Large intestine (tissue), 3 donors: ENCODE results near the gene GATA6. TPM values are rescaled to one million over a fixed set of nuclear protein-coding genes. Genes with fewer than 3 reads are reported as not detected.

Source experiments
- DNase-seq, 2 donors: peaks; one replicate each; pipeline versions ENCODE4 v3.0.0 to v3.0.0-alpha.2; 2013
- H3K27ac ChIP-seq: one replicate; pipeline ENCODE4 v1.5.1; 2013; ENCODE audit warnings: low read length
- H3K27me3 ChIP-seq: 2 replicates; pipeline ENCODE4 v1.6.1; 2013; ENCODE audit warnings: low read length; ENCODE audit not compliant: control insufficient read depth, insufficient read depth
- H3K36me3 ChIP-seq: 2 replicates; pipeline ENCODE4 v1.6.1; 2013; ENCODE audit warnings: low read length; ENCODE audit not compliant: control insufficient read depth, insufficient read depth
- H3K4me1 ChIP-seq: one replicate; pipeline ENCODE4 v1.6.1; 2013; ENCODE audit warnings: low read length; ENCODE audit not compliant: control insufficient read depth, insufficient read depth
- H3K4me3 ChIP-seq: one replicate; pipeline ENCODE4 v1.5.1; 2013; ENCODE audit warnings: low read length
- H3K9me3 ChIP-seq: one replicate; pipeline ENCODE4 v1.6.1; 2013; ENCODE audit warnings: mild to moderate bottlenecking, low read depth, low read length, moderate library complexity; ENCODE audit not compliant: control insufficient read depth
- WGBS: methylation state at CpG from one replicate; pipeline ENCODE4 v1.1.5; 2013; ENCODE audit warnings: low lambda C conversion rate; ENCODE audit not compliant: insufficient coverage; 5-methylcytosine and 5-hydroxymethylcytosine counted together
- polyA plus RNA-seq: library from polyadenylated mRNA; unstranded; fragments of 120-200 nt; gene quantifications from one replicate; pipeline ENCODE4 v1.2.1, GENCODE V29; 2013

The GATA6 gene
- polyA plus RNA-seq, 1 donor = 85.1 TPM

DNA sequence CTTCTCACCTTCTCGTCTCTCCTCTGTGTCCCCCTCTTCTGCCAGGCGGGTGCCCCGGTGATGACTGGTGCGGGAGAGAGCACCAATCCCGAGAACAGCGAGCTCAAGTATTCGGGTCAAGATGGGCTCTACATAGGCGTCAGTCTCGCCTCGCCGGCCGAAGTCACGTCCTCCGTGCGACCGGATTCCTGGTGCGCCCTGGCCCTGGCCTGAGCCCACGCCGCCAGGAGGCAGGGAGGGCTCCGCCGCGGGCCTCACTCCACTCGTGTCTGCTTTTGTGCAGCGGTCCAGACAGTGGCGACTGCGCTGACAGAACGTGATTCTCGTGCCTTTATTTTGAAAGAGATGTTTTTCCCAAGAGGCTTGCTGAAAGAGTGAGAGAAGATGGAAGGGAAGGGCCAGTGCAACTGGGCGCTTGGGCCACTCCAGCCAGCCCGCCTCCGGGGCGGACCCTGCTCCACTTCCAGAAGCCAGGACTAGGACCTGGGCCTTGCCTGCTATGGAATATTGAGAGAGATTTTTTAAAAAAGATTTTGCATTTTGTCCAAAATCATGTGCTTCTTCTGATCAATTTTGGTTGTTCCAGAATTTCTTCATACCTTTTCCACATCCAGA, 31.3 kb downstream of the GATA6 start:
- no peak overlapping the region for H3K27ac ChIP-seq
- H3K4me1 ChIP-seq = peaks cover 25% of the 10 kb centered on the region
- peaks cover 51% of the 10 kb centered on the region for H3K36me3 ChIP-seq
- no peaks in the 10 kb centered on the region for H3K27me3 ChIP-seq
- WGBS = 90% methylated on average over 10 of the region's 32 CpGs
- H3K4me3 ChIP-seq = no peak overlapping the region
- DNase-seq = no peak
- H3K9me3 ChIP-seq = peaks cover 4% of the 10 kb centered on the region

DNA sequence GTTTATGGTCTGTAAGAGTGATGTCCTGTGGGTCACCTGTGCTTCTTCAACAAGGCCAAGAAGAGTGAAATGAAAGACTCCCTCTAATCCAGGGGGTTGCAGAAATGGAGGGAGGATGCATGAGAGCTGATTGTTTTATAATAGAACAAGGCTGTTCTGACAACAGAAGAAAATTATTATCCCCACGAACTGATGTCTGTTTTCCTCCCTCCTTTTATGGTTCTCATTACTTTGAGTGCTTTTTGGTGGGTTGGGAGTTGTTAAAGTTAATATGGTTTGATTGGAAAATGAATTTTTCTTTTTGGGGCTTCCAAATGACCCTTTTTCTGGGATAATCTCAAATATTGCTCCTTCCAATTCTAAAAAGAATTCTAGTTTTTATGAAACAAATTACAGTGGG, 33.6 kb downstream of the GATA6 start:
- H3K9me3 ChIP-seq = peaks cover 4% of the 10 kb centered on the region
- peak overlapping the region; percentile 1 for H3K27ac ChIP-seq
- no peak overlapping the region for H3K4me3 ChIP-seq
- peaks cover 40% of the 10 kb centered on the region for H3K36me3 ChIP-seq
- no peak for DNase-seq
- 50% methylated on average over 1 of the region's 1 CpG for WGBS
- peaks cover 15% of the 10 kb centered on the region for H3K4me1 ChIP-seq
- H3K27me3 ChIP-seq = no peaks in the 10 kb centered on the region

DNA sequence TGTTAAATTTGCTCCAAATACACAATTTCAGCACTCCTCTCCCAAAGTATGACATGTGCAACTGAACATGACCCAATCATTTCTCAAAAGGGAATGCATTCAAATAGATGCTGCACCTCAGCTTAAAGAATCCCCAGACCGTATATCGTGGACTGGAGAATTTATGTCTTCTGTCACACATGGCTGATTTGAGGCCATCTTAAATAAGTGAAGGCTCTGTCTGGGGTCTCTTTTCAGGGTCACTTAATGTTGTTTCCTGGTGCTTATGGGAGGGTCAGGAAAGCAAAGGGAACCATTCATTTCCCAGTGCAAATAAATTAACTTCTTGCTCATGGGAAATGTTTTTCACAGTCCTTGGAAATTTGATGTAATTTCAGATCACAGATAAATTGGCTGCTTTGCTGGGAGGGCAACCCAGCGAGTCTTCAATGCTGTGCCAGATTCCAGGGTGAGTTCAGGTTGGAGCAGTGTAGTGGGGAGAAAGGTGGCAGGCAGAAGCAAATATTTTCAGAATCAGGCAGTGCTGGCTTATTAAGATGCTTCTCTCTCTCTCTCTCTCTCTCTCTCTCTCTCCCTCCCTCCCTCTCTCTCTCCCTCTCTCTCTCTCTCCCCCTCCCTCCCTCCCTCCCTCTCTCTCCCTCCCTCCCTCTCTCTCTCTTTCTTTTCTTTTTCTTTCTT, 34.3 kb downstream of the GATA6 start:
- H3K27ac ChIP-seq = peak overlapping the region; percentile 8
- WGBS = no CpG with 5 or more reads among the region's 3 CpGs
- peaks cover 36% of the 10 kb centered on the region for H3K36me3 ChIP-seq
- H3K9me3 ChIP-seq = peaks cover 4% of the 10 kb centered on the region
- no peak for DNase-seq
- no peak overlapping the region for H3K4me3 ChIP-seq
- peaks cover 12% of the 10 kb centered on the region for H3K4me1 ChIP-seq
- no peaks in the 10 kb centered on the region for H3K27me3 ChIP-seq

DNA sequence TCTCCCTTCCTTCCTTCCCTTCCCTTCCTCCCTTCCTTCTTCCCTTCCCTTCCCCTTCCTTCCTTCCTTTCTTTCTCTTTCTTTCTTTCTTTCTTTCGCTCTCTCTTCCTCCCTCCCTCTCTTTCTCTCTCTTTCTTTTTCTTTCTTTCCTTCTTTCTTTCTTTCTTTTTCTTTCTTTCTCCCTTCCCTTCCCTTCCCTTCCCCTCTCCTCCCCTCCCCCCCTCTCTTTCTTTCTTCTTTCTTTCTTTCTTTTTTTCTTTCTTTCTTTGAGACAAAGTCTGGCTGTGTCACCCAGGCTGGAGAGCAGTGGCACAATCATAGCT, 34.8 kb downstream of the GATA6 start:
- DNase-seq = no peak
- Histone ChIP-seq H3K36me3 (peaks cover 36% of the 10 kb centered on the region), H3K27ac (peak overlapping the region; percentile 40), H3K4me3 (no peak overlapping the region), H3K27me3 (no peaks in the 10 kb centered on the region), H3K9me3 (peaks cover 4% of the 10 kb centered on the region), H3K4me1 (peaks cover 12% of the 10 kb centered on the region)
- WGBS = 100% methylated on average over 1 of the region's 1 CpG

DNA sequence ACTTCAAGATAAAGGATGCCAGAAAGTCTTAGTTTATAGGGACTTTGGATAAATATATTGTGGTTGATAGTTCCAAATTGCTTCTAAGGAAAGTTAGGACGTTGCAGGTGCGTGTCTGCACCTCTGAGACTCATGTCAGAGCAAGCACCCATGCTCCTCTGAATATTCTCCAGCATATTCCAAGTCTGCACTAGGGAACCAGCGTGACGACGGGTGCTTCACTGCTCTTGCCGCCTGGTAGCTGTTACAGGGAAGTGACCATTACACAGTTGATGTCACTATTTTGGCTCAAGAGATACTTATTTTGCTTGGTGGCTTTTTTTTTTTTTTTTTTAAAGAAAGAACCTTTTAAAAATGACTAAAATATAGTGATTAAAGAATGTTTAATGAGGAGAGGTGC, 35.6 kb downstream of the GATA6 start:
- Histone ChIP-seq H3K4me1 (peaks cover 15% of the 10 kb centered on the region), H3K27me3 (no peaks in the 10 kb centered on the region), H3K36me3 (peaks cover 36% of the 10 kb centered on the region), H3K27ac (peak overlapping the region; percentile 40), H3K4me3 (no peak overlapping the region), H3K9me3 (peaks cover 4% of the 10 kb centered on the region)
- no CpG with 5 or more reads among the region's 6 CpGs for WGBS
- no peak for DNase-seq

DNA sequence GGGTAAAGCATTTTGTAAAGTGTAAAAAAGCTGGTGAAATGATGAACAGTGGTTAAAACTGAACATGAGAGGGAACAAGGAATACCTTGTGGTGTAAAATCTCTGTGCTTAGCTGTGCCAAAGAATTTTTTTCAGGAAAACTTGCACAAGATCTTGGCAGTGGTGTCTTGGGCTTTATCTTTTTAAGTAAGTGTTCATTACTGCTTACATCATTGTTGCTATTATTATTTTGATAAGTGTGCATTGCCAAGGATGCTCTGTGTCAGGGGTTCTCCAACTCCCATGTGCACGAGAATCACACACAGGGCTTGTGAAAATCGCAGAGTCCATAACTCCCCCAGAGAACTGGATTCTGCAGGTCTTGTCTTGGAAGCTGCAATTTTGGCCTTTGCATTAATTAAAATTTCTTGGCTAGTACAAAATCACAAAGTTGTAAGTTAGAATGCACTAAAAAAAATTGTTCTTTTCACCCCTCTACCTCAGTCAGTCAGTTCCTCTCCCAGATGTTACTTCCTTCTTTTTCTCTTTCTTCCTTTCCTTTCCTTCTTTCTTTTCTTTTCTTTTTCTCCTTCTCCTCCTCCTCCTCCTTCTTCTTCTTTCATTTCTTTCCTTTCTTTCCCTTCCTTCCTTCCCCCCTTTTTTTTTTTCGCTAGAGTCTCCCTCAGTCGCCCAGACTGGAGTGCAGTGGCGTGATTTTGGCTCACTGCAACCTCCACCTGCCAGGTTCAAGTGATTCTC, 37.8 kb downstream of the GATA6 start:
- Histone ChIP-seq H3K9me3 (no peaks in the 10 kb centered on the region), H3K4me3 (no peak overlapping the region), H3K27ac (peak overlapping the region; percentile 23), H3K4me1 (peaks cover 25% of the 10 kb centered on the region), H3K27me3 (no peaks in the 10 kb centered on the region), H3K36me3 (peaks cover 18% of the 10 kb centered on the region)
- no peak for DNase-seq
- WGBS = no CpG with 5 or more reads among the region's 5 CpGs

DNA sequence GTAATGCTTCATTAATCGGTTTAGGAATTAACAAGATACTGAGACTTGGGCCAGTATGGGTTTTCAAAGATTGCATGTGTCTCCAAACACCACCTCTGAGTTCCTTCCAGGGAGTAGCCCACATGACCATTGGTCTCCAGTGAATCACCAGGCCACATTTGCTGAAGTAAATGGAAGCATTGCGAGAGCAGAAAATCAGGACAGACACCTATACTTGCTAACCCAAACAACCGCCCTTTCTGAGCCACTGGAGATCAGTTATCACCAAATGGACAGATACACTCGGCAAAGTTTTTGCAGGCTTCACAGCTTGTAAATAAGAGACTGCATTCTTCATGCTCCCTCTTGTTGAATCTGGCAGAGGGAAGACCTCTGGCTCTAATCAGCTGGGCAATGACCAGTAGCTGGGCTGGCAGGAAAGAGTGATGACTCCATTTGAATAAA, 40.9 kb downstream of the GATA6 start:
- WGBS = no CpG with 5 or more reads among the region's 4 CpGs
- no peaks in the 10 kb centered on the region for H3K9me3 ChIP-seq
- peaks cover 31% of the 10 kb centered on the region for H3K4me1 ChIP-seq
- no peaks in the 10 kb centered on the region for H3K27me3 ChIP-seq
- peak; percentile 84 to 92 for DNase-seq
- peak overlapping the region; percentile 98 for H3K27ac ChIP-seq
- no peaks in the 10 kb centered on the region for H3K36me3 ChIP-seq
- H3K4me3 ChIP-seq = no peak overlapping the region

DNA sequence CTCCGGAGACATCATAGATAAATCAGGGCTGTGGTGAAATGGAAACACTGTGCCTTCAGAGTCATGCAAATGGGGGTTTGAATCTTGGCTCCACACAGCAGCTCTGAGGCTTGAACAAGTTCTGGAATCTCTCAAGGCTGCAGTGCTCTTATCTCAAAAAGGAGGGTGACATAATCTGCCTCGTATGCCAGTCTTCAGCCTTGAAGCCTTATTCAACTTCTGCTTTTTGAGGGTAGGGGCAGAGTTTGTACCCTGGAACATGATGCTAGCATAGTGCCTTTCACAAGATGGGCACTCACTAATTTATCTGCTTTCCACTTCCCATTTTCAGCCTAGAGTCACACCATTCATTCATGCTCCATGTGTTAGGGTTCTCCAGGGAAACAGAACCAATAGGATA, 42.3 kb downstream of the GATA6 start:
- no peaks in the 10 kb centered on the region for H3K9me3 ChIP-seq
- H3K4me1 ChIP-seq = peaks cover 31% of the 10 kb centered on the region
- WGBS = no CpG with 5 or more reads among the region's 2 CpGs
- no peaks in the 10 kb centered on the region for H3K27me3 ChIP-seq
- no peak overlapping the region for H3K4me3 ChIP-seq
- peak overlapping the region; percentile 98 for H3K27ac ChIP-seq
- peak in 1 of 2 donors; percentile 56 for DNase-seq
- H3K36me3 ChIP-seq = no peaks in the 10 kb centered on the region

DNA sequence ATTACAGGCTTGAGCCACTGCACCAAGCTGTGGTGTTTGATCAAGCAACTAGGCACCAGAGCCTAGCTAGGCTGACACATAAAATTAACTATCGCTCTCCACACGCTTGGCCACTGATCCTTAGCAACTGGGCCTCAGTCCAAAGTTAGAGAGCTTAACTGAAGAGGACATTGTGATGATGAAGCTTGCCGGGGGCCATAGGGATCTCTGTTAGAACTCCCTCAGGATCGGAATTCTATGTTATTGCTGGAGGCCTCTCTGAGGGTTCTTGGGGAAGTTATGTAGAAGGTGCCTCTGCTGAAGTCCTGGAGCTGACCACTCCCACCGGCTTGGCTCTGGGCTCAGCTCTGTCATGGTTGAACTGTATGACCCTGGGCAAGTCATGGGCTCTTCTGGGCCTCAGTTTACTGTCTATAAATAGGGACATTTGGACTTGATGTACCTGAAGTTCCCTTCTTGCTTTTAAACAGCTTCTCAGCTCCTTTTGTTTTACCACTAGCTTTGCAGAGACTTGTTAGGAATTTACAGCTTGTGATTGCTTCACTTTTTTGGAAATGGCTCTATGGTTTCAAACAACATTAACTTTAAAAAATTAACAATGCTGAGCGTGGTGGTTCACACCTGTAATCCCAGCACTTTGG, 44.1 kb downstream of the GATA6 start:
- WGBS = no CpG with 5 or more reads among the region's 6 CpGs
- Histone ChIP-seq H3K4me1 (peaks cover 35% of the 10 kb centered on the region), H3K4me3 (no peak overlapping the region), H3K27me3 (no peaks in the 10 kb centered on the region), H3K36me3 (no peaks in the 10 kb centered on the region), H3K9me3 (no peaks in the 10 kb centered on the region), H3K27ac (peak overlapping the region; percentile 98)
- peak in 1 of 2 donors; percentile 62 for DNase-seq

DNA sequence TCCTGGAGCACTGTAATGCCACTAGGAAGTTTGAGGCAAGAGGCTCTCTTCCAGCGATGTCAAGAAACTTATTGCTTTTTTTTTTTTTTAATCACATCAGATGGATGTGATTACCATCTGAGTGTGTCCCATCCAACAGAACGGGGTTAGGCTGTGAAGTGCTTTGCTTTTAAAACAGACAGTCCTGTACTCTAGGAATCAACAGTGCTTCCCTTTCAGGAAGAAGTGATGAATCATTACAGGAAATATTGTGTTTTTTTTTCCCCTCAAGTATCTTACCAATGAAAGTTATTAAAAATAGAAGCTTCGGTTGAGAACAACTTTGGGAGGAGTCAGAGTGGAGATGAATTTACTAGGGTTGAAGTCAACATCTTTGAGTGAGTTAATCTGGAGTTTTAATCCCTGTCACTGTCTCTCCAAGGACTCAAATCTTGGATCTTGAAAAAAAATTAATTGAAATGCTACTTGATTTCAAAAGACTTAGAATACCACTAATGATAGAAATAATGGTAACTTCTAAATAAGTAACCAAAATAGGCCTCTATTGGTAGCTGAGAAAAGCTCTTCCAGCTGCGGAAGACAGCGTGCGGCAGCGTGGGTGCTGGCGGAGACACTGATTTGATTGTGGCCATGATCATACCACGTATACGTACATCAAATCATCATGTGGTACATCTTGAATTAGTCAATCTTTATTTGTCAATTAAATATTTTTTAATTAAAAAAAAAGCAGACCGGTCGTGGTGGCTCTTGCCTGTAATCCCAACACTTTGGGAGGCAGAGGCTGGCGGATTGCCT, 45.5 kb downstream of the GATA6 start:
- Histone ChIP-seq H3K9me3 (no peaks in the 10 kb centered on the region), H3K4me3 (no peak overlapping the region), H3K4me1 (peaks cover 39% of the 10 kb centered on the region), H3K27me3 (no peaks in the 10 kb centered on the region), H3K27ac (no peak overlapping the region), H3K36me3 (no peaks in the 10 kb centered on the region)
- no CpG with 5 or more reads among the region's 13 CpGs for WGBS
- no peak for DNase-seq
